Anterior cingulate cortex (tissue), 58 donors: Measurements from ENCODE around the gene CKMT2.

Experiments used
- DNase-seq, 58 donors: peaks; one replicate each; lab custom pipeline; 2025; lab: John Stamatoyannopoulos, UW

Gene CKMT2

DNA sequence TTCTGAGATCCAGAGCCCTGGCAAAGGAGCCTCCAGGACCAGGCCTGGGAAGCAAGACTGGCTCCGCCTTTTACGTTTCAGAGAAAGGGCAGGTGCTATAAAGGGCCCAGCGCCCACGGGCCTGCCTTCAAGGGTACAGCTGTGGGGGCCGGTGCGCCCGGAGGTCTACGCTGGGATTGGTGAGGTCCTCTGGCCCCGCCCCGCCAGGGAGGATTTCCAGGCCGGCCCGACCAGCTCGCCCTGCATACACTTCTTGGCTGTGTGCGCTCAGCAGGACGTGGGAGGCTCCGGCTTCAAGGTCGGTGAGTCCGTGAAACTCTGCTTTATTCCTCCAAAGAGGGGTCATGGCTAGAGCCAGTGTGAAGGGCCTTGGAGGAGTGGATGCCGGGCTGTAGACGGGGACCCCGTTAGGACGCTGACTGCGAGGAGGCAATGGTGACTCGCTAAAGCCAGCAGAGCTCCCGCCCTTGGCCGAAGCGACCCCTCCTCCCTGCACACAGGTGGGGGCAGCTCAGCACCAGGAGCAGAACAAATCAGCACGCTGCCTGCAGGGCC, at the start of gene CKMT2:
Gene CKMT2 (plus strand): TSS at position 243 of the 555 bp plus-strand sequence. CDS start 17,811 bp downstream, outside the sequence.
- peak in 28 of 58 donors; percentile 17 to 61 (median 34) for DNase-seq

DNA sequence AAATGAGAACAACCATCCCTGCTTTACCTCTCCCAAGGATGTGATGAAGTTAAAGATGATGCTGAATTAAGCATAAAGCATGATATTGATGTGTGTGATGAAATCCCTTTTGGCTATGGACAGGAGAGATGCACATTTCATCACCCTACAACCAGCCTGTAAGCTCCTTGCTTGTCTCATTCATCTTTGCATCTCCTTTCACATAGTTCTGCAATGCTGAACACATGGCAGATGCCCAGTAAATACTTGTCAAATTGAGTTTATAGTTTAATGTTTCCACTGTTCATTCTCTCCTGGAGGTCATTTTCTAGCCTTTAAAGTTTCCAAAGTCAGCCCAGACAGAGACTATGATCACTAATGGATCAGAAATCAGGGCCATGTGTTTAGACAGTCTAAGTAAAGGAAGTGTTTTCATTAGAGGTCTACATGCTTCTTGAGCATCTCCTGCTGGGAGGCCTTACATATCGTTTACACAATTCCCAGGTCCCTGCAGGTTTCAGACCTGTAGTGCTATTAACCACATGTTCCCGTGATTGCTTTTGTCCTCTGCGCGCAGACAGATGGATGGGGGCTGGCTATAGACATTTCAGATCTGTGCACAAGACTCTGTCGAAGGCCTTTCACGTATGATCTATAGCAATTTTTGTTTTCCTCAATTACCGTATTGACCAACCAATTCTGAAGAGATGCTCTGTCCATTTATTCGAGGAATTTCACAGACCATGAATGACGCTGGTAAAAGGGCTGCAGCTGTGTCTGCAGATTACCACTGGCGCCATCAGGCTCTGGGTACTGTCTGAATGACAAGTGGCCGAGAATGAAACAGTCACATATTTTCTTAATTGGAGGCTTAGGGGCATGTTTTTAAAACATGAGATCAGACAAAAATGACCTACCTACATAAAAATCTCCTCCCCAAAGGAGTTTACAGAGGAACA, 49.0 kb upstream of the CKMT2 start:
- peak in 2 of 58 donors; percentile 7 to 14 for DNase-seq

DNA sequence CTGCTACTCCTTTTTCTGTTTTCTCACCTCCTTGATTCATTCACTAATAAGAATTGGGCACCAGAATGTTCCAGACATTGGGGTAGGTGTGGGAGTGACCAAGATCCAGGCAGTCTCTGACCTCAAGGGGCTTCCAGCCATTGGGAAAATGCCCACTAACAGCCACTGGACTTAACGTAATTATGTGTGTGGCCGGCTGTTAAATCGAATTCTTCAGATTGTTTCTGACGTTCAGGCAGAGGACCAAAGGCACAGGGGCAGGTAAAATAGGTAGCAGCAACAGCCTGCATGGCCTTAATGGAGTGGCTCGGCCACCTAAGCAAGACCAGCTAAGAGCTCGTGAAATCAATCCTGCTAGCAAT, 48.4 kb upstream of the CKMT2 start:
- no peak for DNase-seq

DNA sequence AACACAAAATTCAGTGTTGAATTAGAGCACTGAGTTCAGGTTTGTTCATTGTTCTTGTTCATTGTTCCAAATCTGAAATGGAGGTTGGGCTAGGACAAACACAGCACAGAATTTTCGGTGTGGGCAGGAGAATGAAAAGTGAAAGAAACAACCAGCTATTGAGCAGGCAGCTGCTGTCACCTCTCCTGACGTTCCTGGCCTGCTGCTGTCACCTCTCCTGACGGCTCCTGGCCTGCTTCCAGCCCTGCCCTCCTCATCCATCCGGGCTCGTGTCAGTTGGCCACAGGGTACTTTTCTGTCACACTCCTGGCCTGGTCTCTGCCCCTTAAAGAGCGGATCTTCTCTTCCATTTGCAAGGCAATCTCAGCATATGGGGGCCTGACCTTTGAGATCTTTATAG, 45.2 kb upstream of the CKMT2 start:
- peak in 2 of 58 donors; percentile 24 to 34 for DNase-seq

DNA sequence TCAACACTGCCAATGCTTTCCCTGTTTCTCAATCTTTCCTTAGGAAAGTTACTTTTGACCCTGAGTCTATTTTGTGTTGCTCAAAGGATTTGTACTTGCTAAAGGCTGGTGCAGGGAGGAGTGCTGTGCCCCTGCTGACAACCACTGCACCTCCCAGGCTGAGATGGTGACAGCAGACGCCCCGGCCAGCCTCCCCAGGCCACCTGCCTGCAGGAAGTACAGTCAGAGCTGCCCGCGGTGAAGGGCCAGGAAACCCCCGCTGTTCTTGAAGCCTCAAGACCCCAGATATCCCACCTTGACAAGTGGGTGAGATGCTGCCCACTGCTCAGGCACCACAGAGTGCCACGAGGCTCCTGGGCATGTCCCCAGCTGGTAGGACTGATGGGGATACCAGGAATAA, 44.2 kb upstream of the CKMT2 start:
- no peak for DNase-seq

DNA sequence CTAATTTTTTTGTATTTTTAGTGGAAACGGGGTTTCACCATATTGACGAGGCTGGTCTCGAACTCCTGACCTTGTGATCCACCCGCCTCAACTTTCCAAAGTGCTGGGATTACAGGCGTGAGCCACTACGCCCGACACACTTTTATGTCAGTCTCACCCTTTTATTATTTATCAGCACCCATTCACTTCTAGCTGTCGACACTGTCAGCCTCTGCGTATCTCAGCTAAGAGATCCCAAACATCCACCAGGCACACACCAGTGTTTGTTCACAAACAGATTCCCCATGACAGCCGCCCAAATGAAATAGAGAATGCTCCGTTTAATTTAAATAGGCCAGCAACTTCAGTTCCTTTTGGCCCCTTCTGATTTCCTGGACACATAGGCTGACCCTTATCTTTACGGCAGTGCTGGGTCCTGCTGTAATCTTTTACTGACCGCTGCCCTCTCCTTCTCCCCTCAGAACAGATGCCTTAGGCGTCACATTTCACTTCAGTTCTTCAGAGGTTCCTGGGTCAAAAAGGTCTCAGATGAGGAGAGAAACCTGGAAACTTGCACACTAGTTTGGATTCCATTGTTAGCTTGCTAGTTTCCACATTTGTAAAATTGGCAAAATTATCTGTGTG, 43.1 kb upstream of the CKMT2 start:
- DNase-seq, result no peak

DNA sequence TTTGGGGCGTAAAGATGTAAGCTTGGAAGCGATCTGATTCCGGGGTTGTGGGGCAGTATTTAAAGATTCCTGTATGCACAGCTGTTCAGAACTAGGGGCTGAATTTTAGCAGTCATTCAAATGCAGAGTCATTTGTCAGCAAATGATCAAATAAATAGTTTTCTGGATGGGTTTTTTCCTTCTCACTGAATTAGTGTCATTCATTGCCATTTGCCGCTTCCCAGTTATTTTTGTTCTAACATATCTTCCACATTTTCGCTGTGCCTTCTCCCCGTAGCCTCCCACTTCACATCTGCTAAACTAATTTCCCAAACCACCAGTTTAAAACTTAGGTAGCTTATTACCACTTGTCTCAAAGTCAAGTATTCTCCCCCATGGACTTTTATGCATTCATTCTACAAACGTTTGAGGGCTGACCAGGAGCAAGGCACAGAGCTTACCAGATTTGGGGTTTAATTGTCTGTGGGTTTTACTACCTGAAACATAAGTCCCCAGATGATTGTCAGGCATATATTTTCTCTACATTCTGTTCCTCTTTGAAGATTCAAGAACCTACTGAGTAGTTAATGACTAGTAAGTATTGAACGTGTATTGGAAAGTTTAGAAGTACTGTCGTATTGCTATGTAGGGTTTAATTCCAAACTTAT, 41.3 kb upstream of the CKMT2 start:
- peak in 1 of 58 donors; percentile 27 for DNase-seq

DNA sequence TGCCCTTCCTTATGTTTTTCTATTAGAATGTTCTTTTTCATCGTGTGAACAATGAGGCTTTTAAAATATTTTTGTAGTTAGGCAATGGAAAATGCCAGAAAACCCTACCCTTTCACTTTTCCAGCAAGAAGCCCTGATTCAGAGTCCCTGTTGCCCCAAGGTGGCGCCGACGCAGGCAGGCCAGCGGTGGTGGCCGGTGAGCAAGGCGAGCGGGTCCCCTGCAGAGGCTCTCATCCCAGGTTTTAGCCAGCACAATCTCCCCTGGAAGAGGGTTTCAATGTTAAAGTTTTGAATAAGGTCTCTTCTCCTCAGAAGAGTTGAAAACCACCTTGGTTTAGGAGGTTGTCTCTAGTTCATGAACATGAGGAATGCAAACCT, 40.8 kb upstream of the CKMT2 start:
- DNase-seq, result no peak

DNA sequence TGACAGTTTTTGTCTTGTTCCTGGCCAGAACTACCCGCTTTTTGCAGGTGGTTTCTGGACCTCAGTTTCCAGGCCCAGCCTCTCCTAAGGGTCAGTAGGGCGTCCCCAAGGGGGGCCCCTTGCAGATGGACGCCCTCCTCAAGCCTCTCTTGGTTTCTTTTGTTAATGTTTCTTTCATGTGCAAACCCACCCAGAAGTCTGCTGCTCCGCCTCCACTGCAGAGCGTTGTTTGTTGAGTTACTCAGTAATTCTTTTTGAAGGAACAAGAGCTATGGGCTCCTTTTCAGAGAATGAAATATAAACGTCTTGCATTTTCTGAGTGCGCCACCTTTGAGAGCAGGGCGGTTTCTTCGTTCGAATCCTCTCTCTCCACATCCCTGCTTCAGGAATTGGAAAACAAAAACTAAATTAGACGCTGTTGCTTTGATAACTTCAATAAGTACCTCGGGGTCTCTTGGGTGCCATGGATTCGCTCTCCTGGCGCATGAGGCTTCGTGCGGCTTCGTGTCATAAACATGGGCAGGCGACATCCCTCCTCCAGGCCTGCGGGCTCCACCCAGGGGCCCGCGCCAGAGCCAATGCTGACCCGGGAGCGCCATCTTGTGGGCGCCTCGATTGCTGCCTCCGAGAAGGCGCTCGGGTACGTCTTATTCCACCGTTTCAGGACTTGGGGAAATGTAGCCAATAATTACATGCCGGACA, 38.3 kb upstream of the CKMT2 start:
- peak in 57 of 58 donors; percentile 5 to 87 (median 63) for DNase-seq

DNA sequence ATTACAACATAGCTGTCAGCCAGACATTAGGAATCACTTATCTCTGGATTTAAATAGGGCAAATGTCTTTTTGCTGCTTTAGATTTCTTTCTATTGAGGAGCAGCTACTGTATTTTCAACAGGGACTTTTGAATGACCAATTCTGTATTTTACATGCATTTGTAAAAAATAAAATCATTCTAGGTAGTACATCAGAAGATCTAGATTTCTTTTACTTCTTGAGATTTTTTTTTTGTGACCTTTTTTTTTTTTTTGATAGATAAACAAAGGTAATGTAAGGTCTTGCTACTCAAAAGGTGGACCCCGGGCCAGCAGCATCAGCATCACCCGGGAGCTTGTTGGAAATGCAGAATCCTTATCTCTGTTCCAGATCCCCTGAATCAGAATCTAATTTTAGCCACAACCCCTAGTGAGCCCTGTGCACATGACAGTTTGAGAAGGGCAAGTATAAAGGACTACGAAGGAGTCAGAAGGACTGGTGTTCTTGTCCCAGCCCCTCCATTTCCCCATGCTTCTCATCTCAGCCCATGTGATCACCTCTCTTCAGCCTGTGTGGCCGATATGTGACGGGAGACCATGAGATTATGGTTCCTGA, 37.7 kb upstream of the CKMT2 start:
- no peak for DNase-seq

DNA sequence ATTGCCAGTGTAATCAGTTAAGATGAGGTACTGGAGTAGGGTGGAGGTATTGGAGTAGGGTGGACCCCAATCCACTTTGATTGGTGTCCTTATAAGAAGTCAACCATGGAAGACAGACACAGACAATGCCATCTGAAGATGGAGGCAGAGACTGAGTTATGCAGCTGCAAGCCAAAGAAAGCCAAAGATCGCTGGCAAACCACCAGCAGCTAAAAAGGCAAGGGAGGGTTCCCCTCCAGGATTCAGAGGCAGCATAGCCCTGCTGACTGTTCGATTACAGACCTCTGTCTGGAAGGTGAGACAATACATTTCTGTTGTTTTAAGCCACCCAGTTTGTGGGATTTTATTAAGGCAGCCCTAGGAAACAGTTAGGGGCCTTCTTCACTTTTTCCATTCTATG, 30.5 kb upstream of the CKMT2 start:
- DNase-seq, result no peak

DNA sequence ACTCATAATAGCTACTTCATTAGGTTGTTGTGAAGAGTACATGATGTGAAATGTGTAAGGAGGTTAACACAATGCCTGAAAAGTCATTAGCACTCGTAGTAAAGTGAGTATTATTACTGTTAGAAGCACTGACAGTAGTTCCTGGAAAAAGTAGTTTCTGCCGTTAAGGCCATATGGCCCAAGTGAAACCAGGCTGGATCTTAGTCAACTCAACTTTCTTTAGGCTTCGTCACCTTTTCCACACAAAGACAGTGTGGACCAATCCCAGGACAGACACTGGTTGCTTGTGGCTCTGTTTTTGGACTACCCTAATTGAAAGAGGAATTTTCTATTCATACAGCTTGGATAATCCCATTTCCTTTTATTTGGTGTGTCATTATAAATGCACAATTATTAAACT, 29.4 kb upstream of the CKMT2 start:
- DNase-seq, result no peak

DNA sequence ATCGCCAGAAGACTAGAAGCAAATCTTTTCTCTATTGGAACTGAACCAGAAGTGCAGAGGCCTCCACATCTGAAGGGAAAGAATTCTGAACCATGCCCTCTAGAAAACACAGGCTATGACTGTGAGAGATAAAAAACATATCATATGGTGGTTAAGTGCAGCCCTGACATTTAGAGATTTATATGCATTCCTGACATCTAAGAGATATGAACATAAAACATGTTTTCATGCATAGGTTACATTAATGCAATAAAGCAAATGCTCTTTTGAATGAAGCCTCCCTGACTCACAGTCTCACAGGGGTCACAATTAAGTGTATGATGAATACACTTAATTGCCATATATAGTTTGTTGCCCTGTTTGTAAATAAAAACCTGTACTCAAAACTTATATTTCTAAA, 28.9 kb upstream of the CKMT2 start:
- no peak for DNase-seq

DNA sequence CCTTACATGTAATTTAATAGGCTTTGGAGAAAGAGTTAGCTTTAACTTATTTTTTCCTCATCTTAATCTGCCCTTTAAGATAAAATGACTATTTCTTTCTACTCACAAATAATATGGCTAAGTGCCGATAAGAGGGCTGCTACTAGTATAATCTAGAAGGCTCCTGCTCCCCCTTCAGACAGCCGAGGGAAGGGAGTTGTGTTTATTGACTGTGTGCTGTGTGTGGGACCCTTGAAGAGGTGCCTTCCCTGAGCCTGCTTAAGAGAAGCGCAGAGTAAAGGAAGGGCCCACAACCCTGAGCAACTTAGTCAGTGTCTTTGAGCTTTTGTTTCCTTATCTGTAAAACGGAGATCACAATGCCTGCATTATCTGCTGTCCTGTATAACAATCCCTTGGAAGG, 28.1 kb upstream of the CKMT2 start:
- DNase-seq, result no peak

DNA sequence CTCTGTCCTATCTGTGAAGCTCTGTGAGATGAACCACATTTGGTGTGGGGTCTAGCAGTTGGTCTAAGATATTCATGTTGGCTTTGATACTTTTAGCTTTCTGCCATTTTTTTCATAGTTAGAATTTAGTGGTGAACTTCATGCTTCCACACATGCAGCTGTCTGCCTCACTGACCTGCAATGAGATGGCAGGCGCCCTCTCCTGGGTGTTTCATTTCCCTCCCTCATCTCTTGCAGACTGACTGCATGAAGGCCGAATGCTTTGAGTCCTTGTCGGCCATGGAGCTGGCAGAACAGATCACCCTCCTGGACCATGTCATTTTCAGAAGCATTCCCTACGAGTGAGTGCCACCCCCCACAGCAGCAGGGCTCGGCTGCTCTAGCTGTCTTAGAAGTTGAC, 26.1 kb upstream of the CKMT2 start:
- no peak for DNase-seq

DNA sequence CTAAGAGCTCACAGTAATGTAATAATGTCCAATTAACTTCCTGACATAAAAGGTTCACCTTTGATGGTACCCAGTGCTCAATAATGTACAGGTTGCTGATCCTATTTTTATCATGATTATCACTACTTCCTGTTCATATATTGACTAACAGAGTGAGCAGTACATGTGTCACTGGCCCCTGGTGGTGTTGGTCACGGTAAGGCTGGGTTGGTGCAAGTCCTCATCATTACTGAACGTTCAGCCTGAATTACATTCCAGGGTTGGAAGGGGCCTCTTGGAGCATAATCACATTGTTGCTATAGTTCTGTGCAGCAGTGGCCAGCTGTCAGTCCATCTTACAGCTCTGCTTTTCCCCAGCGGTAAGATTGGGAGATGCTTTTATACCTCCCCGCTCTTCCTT, 24.2 kb upstream of the CKMT2 start:
- no peak for DNase-seq

DNA sequence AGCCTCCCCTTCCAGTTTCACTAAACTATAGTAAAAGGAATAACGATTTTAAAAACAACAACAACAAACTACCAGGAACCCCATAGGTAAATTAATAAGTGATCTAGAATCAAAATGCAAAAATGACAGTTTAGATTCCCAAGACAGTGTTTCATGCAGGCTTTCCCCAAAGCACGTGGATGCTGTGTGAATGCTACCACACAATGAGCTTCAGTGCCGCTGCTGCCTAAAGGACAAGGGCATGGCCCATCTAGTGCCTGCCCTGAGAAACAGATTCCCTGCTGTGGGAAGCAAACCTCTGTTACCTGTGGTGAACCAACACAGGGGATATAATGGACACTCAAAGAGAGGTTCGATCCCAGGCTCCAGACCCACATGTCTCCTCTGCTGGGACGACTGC, 23.7 kb upstream of the CKMT2 start:
- DNase-seq, result peak in 3 of 58 donors; percentile 12 to 24 (median 15)

DNA sequence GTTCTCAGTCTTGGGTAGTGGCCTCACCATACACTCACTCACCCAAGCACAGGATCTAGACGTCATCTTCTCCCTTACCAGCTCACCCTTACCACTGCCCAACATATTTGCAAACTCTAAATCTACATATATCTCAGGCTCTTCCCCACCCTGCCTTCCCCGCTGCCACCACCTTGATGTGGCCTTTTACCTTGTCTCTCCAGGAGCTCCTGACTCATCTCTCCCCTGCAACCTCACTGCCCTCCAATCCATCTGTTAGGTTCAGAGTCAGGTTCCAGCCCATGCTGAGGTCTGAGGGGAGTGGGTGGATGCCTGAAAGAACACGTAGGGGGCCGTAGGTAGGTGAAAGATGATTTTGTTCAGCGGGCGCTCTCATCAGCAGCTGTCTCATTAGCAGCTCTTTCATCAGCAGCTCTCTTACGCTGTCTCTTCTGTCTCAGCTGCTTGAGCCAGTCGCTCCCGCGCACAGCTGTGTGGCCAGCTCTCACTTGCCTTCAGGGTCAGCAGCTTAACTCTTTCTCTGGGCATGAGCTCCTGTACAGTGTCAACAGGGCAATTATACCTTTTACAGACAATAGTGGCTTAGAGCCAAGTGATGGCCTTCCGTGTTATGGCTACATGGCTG, 23.1 kb upstream of the CKMT2 start:
- DNase-seq, result peak in 3 of 58 donors; percentile 7 to 20 (median 15)

DNA sequence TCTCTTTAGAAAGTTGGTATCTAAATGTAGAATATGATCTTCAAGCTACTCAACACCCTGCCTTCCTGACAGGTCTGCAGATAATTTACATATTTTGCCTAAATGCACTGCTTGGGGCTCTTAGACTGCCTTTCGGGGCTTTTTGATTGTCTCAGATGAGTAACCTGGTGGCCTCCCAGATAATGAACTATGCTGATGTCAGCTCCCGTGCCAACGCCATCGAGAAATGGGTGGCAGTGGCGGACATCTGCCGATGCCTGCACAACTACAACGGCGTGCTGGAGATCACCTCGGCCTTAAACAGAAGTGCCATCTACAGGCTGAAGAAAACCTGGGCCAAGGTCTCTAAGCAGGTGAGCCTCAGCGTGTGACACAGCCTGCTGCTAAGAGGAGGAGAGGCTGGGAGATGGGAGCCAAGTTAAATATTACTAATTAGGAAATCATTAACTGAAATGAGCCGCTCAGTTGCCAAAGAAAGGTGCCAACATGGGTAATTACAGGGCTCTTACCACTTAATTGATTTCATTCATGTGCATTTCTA, 20.8 kb upstream of the CKMT2 start:
- no peak for DNase-seq
